HG02623 (cell line): ENCODE measurements around the gene NCOR2.

ENCODE experiments used
- ATAC-seq: cut with Tn5 transposase; IDR thresholded peaks from one replicate; pipeline ENCODE4 v1.9.1; 2021; ENCODE audit warnings: moderate library complexity; ENCODE audit not compliant: unreplicated experiment

NCOR2 gene

GRCh38 chr12:124529565-124530276 is 37.7 kb downstream of the NCOR2 start:
- ATAC-seq = no peak

- ATAC-seq = no peak
Measured at GRCh38 chr12:124527861-124528561, 39.4 kb downstream of the NCOR2 start.

GRCh38 chr12:124525927-124526692 is 41.3 kb downstream of the NCOR2 start:
- no peak for ATAC-seq

GRCh38 chr12:124525455-124525854 is 42.0 kb downstream of the NCOR2 start:
- ATAC-seq = no peak

- no peak for ATAC-seq
Measured at GRCh38 chr12:124524231-124524925, 43.0 kb downstream of the NCOR2 start.

GRCh38 chr12:124523071-124523470 is 44.3 kb downstream of the NCOR2 start:
- no peak for ATAC-seq

GRCh38 chr12:124520907-124521306 is 46.5 kb downstream of the NCOR2 start:
- no peak for ATAC-seq

GRCh38 chr12:124520265-124520701 is 47.1 kb downstream of the NCOR2 start:
- no peak for ATAC-seq

- ATAC-seq = no peak
Measured at GRCh38 chr12:124519746-124520145, 47.7 kb downstream of the NCOR2 start.

- ATAC-seq = no peak
Measured at GRCh38 chr12:124518051-124518932, 49.1 kb downstream of the NCOR2 start.
